ENCODE data around the gene TMPRSS3.

The TMPRSS3 gene

DNA sequence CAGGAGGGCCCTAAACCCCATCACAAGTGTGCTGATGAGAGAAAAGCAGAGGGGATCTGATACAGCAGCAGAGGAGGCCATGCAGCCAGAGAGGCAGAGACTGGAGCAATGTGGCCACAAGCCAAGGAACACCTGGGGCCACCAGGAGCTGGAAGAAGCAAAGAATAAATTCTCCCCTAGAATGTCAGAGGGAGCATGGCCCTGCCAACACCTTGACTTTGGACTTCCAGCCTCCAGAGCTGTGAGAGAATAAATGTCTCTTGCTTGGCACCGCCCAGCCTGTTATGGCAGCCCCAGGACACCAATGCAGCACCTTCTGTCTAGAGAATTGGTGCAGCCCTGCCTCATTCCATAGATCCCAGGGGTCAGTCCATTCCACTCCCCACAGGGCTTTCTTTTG, 33.2 kb upstream of the TMPRSS3 start (continued):
- TF ChIP-seq, protein P1, sequence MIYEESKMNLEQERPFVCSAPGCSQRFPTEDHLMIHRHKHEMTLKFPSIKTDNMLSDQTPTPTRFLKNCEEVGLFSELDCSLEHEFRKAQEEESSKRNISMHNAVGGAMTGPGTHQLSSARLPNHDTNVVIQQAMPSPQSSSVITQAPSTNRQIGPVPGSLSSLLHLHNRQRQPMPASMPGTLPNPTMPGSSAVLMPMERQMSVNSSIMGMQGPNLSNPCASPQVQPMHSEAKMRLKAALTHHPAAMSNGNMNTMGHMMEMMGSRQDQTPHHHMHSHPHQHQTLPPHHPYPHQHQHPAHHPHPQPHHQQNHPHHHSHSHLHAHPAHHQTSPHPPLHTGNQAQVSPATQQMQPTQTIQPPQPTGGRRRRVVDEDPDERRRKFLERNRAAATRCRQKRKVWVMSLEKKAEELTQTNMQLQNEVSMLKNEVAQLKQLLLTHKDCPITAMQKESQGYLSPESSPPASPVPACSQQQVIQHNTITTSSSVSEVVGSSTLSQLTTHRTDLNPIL (CRISPR knock-in tag; IDR thresholded peaks at IDR 0.05; ENCODE audit: low read depth), result no peak

DNA sequence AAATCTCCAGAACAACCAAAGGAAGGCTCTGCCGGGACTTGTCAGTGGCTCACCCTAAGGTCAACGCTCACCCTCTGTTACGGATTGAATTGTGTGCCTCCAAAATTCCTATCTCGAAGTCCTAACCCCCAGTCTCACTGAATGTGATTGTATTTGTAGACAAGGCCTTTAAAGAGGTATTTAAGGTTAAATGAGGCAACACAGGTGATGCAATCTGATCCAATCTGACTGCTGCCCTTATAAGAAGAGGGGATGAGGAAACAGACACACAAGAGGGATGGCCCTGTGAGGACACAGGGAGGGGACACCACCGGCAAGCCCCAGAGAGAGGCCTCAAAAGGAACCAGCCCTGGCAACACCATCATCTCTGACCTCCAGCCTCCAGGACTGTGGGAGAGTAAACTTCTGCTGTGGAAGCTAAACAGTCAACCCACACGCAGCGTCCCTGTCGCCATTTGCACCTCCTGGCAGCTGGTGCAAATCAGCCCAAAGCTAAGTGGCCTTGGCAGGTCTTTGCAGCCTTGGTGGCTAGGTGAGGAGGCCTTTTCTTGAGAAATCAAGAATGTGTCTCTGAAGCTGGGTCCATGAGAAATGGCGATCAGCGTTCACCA, 32.1 kb upstream of the TMPRSS3 start:
- TF ChIP-seq OSR1 (CRISPR knock-in tag; IDR thresholded peaks at IDR 0.05), result no peak
- no peak for TF ChIP-seq ZFP30 (CRISPR knock-in tag; IDR thresholded peaks at IDR 0.05)
- TF ChIP-seq ZFP3 (CRISPR knock-in tag; IDR thresholded peaks at IDR 0.05), result no peak
- no peak for TF ChIP-seq ARNTL (CRISPR knock-in tag; IDR thresholded peaks at IDR 0.05; ENCODE audit: borderline replicate concordance, low read depth)
- TF ChIP-seq, protein P2, sequence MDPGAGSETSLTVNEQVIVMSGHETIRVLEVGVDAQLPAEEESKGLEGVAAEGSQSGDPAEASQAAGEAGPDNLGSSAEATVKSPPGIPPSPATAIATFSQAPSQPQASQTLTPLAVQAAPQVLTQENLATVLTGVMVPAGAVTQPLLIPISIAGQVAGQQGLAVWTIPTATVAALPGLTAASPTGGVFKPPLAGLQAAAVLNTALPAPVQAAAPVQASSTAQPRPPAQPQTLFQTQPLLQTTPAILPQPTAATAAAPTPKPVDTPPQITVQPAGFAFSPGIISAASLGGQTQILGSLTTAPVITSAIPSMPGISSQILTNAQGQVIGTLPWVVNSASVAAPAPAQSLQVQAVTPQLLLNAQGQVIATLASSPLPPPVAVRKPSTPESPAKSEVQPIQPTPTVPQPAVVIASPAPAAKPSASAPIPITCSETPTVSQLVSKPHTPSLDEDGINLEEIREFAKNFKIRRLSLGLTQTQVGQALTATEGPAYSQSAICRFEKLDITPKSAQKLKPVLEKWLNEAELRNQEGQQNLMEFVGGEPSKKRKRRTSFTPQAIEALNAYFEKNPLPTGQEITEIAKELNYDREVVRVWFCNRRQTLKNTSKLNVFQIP (CRISPR knock-in tag; IDR thresholded peaks at IDR 0.05; ENCODE audit: borderline replicate concordance, low read depth), result no peak
- TF ChIP-seq RARB (CRISPR knock-in tag; IDR thresholded peaks at IDR 0.05), result no peak
- no peak for TF ChIP-seq ZC3H10 (CRISPR knock-in tag; IDR thresholded peaks at IDR 0.05)
- no peak for TF ChIP-seq ZNF565 (CRISPR knock-in tag; conservative IDR thresholded peaks at IDR 0.05; ENCODE audit: low read depth)
- TF ChIP-seq, protein P3, sequence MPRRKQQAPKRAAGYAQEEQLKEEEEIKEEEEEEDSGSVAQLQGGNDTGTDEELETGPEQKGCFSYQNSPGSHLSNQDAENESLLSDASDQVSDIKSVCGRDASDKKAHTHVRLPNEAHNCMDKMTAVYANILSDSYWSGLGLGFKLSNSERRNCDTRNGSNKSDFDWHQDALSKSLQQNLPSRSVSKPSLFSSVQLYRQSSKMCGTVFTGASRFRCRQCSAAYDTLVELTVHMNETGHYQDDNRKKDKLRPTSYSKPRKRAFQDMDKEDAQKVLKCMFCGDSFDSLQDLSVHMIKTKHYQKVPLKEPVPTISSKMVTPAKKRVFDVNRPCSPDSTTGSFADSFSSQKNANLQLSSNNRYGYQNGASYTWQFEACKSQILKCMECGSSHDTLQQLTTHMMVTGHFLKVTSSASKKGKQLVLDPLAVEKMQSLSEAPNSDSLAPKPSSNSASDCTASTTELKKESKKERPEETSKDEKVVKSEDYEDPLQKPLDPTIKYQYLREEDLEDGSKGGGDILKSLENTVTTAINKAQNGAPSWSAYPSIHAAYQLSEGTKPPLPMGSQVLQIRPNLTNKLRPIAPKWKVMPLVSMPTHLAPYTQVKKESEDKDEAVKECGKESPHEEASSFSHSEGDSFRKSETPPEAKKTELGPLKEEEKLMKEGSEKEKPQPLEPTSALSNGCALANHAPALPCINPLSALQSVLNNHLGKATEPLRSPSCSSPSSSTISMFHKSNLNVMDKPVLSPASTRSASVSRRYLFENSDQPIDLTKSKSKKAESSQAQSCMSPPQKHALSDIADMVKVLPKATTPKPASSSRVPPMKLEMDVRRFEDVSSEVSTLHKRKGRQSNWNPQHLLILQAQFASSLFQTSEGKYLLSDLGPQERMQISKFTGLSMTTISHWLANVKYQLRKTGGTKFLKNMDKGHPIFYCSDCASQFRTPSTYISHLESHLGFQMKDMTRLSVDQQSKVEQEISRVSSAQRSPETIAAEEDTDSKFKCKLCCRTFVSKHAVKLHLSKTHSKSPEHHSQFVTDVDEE (CRISPR knock-in tag; IDR thresholded peaks at IDR 0.05), result no peak
- no peak for TF ChIP-seq SNAI2 (CRISPR knock-in tag; IDR thresholded peaks at IDR 0.05)
- TF ChIP-seq ESRRG (CRISPR knock-in tag; IDR thresholded peaks at IDR 0.05), result no peak
- TF ChIP-seq, protein P4, sequence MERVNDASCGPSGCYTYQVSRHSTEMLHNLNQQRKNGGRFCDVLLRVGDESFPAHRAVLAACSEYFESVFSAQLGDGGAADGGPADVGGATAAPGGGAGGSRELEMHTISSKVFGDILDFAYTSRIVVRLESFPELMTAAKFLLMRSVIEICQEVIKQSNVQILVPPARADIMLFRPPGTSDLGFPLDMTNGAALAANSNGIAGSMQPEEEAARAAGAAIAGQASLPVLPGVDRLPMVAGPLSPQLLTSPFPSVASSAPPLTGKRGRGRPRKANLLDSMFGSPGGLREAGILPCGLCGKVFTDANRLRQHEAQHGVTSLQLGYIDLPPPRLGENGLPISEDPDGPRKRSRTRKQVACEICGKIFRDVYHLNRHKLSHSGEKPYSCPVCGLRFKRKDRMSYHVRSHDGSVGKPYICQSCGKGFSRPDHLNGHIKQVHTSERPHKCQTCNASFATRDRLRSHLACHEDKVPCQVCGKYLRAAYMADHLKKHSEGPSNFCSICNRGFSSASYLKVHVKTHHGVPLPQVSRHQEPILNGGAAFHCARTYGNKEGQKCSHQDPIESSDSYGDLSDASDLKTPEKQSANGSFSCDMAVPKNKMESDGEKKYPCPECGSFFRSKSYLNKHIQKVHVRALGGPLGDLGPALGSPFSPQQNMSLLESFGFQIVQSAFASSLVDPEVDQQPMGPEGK (CRISPR knock-in tag; IDR thresholded peaks at IDR 0.05; ENCODE audit: borderline replicate concordance), result no peak
- no peak for TF ChIP-seq BACH2 (CRISPR knock-in tag; IDR thresholded peaks at IDR 0.05; ENCODE audit: borderline replicate concordance)
- TF ChIP-seq PPARA (CRISPR knock-in tag; IDR thresholded peaks at IDR 0.05; ENCODE audit: borderline replicate concordance), result no peak
- TF ChIP-seq, protein P1 (CRISPR knock-in tag; IDR thresholded peaks at IDR 0.05; ENCODE audit: low read depth), result no peak
- no peak for TF ChIP-seq ZNF8 (CRISPR knock-in tag; IDR thresholded peaks at IDR 0.05)
- no peak for TF ChIP-seq GLIS3 (CRISPR knock-in tag; IDR thresholded peaks at IDR 0.05)
- no peak for TF ChIP-seq ZNF70 (CRISPR knock-in tag; IDR thresholded peaks at IDR 0.05)
- TF ChIP-seq ISL1 (CRISPR knock-in tag; IDR thresholded peaks at IDR 0.05), result no peak
- TF ChIP-seq CSDC2 (CRISPR knock-in tag; IDR thresholded peaks at IDR 0.05), result no peak

DNA sequence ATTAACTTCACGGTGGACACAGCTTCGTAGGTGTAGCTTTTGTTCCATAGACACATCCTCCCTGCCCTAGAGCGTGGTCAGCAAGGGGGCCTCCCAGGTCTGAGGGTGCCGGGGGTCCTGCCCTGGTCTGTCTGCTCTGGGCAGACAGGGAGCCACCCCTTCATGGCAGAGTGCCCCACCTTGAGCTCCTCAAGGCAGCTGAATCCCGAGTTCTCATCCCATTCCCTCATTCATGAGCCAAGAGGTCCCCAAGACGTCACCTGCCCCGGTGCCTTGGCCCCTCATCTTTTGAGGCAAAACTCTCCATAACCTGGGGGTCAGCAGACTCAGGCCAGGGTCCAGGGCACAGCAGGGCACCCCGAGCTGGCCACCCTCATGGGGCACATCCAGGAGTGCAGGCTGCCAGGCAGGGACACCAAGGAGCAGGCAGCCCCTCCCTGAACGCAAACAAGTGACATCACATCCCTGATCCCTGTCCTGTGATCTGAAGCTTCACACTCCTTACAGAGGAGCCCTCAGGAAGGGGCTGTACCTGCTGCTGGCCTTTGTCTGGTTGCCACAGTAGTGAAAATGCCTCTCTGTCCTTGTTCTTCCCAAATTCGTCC, 31.1 kb upstream of the TMPRSS3 start:
- TF ChIP-seq, protein P1 (CRISPR knock-in tag; IDR thresholded peaks at IDR 0.05; ENCODE audit: low read depth), result no peak
- TF ChIP-seq ARNTL (CRISPR knock-in tag; IDR thresholded peaks at IDR 0.05; ENCODE audit: borderline replicate concordance, low read depth) (no peak), ZNF565 (CRISPR knock-in tag; conservative IDR thresholded peaks at IDR 0.05; ENCODE audit: low read depth) (no peak), SNAI2 (CRISPR knock-in tag; IDR thresholded peaks at IDR 0.05) (no peak), CSDC2 (CRISPR knock-in tag; IDR thresholded peaks at IDR 0.05) (no peak), BACH2 (CRISPR knock-in tag; IDR thresholded peaks at IDR 0.05; ENCODE audit: borderline replicate concordance) (no peak), TCF4 (CRISPR knock-in tag; IDR thresholded peaks at IDR 0.05; ENCODE audit: borderline replicate concordance) (no peak), RARB (CRISPR knock-in tag; IDR thresholded peaks at IDR 0.05) (no peak), ESRRG (CRISPR knock-in tag; IDR thresholded peaks at IDR 0.05) (no peak), ZFP30 (CRISPR knock-in tag; IDR thresholded peaks at IDR 0.05) (no peak), GLIS3 (CRISPR knock-in tag; IDR thresholded peaks at IDR 0.05) (no peak), ZNF8 (CRISPR knock-in tag; IDR thresholded peaks at IDR 0.05) (no peak), TOX (CRISPR knock-in tag; IDR thresholded peaks at IDR 0.05; ENCODE audit: borderline replicate concordance) (no peak), ZC3H10 (CRISPR knock-in tag; IDR thresholded peaks at IDR 0.05) (no peak), PPARA (CRISPR knock-in tag; IDR thresholded peaks at IDR 0.05; ENCODE audit: borderline replicate concordance) (no peak)
- no peak for ATAC-seq

More for the DNA sequence above, 32.1 kb upstream of the TMPRSS3 start:
- no peak for ATAC-seq
